B cell (primary cell): Measurements from ENCODE around the gene MAJIN.

Source experiments
- EZH2 ChIP-seq: IDR thresholded peaks from 2 replicates; pipeline ENCODE4 v1.6.1; 2012; ENCODE audit warnings: borderline replicate concordance, low read depth, mild to moderate bottlenecking, moderate library complexity, low read length; ENCODE audit not compliant: insufficient read depth, poor library complexity, severe bottlenecking
- TF ChIP-seq, protein P1 (sequence below): fragments of 200-600 bp; IDR thresholded peaks from one replicate; pipeline ENCODE4 v1.8.0; 2022; ENCODE audit warnings: antibody characterized with exemption, mild to moderate bottlenecking

GRCh38 chr11:64909653-64910343 lies 62.1 kb downstream of the MAJIN start:
- TF ChIP-seq, protein P1, sequence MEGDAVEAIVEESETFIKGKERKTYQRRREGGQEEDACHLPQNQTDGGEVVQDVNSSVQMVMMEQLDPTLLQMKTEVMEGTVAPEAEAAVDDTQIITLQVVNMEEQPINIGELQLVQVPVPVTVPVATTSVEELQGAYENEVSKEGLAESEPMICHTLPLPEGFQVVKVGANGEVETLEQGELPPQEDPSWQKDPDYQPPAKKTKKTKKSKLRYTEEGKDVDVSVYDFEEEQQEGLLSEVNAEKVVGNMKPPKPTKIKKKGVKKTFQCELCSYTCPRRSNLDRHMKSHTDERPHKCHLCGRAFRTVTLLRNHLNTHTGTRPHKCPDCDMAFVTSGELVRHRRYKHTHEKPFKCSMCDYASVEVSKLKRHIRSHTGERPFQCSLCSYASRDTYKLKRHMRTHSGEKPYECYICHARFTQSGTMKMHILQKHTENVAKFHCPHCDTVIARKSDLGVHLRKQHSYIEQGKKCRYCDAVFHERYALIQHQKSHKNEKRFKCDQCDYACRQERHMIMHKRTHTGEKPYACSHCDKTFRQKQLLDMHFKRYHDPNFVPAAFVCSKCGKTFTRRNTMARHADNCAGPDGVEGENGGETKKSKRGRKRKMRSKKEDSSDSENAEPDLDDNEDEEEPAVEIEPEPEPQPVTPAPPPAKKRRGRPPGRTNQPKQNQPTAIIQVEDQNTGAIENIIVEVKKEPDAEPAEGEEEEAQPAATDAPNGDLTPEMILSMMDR = no peak
- no peak for TF ChIP-seq EZH2
